DOHH2 (cell line): Measurements from ENCODE around the gene KANTR.

Source experiments
- EZH2phosphoT487 ChIP-seq: fragments of 200-600 bp; sonication (generic); IDR thresholded peaks from 2 replicates; pipeline ENCODE4 v1.6.1; 2017; ENCODE audit warnings: borderline replicate concordance, mild to moderate bottlenecking, antibody characterized with exemption, low read length, moderate library complexity, mixed read lengths
- TF ChIP-seq, protein P1 (sequence below): fragments of 200-600 bp; sonication (generic); IDR thresholded peaks from one replicate; pipeline ENCODE4 v1.5.1; 2014; ENCODE audit warnings: antibody characterized with exemption, mild to moderate bottlenecking, low read depth, low read length; ENCODE audit not compliant: poor library complexity, severe bottlenecking

DNA sequence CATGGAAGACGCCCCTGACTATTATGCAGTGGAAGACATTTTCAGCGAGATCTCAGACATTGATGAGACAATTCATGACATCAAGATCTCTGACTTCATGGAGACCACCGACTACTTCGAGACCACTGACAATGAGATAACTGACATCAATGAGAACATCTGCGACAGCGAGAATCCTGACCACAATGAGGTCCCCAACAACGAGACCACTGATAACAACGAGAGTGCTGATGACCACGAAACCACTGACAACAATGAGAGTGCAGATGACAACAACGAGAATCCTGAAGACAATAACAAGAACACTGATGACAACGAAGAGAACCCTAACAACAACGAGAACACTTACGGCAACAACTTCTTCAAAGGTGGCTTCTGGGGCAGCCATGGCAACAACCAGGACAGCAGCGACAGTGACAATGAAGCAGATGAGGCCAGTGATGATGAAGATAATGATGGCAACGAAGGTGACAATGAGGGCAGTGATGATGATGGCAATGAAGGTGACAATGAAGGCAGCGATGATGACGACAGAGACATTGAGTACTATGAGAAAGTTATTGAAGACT is 8.2 kb upstream of the KANTR start:
- TF ChIP-seq, protein P1, sequence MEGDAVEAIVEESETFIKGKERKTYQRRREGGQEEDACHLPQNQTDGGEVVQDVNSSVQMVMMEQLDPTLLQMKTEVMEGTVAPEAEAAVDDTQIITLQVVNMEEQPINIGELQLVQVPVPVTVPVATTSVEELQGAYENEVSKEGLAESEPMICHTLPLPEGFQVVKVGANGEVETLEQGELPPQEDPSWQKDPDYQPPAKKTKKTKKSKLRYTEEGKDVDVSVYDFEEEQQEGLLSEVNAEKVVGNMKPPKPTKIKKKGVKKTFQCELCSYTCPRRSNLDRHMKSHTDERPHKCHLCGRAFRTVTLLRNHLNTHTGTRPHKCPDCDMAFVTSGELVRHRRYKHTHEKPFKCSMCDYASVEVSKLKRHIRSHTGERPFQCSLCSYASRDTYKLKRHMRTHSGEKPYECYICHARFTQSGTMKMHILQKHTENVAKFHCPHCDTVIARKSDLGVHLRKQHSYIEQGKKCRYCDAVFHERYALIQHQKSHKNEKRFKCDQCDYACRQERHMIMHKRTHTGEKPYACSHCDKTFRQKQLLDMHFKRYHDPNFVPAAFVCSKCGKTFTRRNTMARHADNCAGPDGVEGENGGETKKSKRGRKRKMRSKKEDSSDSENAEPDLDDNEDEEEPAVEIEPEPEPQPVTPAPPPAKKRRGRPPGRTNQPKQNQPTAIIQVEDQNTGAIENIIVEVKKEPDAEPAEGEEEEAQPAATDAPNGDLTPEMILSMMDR, result no peak
- TF ChIP-seq EZH2phosphoT487, result no peak
